PC-9 (cell line): ENCODE data around the gene SLC6A1.

ENCODE experiments used
- EZH2 ChIP-seq: fragments of 200-600 bp; sonication (generic); IDR thresholded peaks from 2 replicates; pipeline ENCODE4 v1.8.0; 2017; ENCODE audit warnings: antibody characterized with exemption, low read depth
- TF ChIP-seq, protein P1 (sequence below): fragments of 200-600 bp; sonication (generic); conservative IDR thresholded peaks from 2 replicates; pipeline ENCODE4 v1.6.1; 2017; ENCODE audit warnings: mixed run types, antibody characterized with exemption, mild to moderate bottlenecking, moderate library complexity

DNA sequence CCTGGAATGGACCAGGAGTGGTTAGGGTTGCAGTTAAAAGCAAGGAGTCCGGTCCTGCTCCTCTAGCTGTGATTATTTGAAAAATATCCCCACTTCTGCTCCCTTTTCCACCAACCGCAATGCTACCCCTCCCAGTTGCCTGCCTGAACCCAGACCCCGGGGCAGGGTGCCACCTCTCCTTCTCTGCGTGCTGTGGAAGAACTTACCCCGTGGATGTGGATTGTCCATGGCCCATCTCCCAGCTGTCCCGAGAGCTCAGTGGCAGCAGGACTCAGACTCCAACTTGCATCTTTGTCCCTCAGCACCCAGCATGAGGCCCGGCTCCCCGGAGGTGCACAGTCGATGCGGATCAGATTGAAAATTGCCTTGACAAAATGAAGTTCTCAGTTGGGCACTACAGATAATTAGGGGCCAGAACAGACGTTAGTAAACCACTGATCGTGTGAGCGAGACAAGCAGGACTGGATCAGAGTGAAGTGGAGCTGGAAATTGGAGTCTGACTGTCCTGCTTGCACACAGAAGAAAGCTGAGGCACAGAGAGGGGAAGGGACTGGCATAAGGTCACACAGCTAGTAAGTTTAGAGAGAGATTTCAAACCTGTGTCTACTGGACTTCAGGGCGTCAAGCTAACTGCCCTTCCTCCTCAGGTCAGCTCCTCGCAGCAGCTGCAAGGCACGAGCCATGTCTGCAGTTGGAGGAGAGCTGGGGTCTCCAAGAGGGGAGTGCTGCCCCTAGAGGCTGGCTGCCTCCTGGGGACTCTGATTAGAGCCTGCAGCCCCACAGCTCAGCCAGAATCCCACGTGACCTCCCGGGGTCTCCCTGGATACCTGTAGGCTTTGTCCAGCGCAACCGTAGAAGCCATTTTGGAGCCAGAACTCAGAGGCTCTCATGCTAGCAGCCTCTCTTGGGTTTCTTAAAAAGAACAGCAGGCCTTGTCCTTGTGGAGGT, 14.7 kb downstream of the SLC6A1 start:
- TF ChIP-seq, protein P1, sequence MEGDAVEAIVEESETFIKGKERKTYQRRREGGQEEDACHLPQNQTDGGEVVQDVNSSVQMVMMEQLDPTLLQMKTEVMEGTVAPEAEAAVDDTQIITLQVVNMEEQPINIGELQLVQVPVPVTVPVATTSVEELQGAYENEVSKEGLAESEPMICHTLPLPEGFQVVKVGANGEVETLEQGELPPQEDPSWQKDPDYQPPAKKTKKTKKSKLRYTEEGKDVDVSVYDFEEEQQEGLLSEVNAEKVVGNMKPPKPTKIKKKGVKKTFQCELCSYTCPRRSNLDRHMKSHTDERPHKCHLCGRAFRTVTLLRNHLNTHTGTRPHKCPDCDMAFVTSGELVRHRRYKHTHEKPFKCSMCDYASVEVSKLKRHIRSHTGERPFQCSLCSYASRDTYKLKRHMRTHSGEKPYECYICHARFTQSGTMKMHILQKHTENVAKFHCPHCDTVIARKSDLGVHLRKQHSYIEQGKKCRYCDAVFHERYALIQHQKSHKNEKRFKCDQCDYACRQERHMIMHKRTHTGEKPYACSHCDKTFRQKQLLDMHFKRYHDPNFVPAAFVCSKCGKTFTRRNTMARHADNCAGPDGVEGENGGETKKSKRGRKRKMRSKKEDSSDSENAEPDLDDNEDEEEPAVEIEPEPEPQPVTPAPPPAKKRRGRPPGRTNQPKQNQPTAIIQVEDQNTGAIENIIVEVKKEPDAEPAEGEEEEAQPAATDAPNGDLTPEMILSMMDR: no peak
- no peak for TF ChIP-seq EZH2
